ENCODE data around the gene PPFIBP1. TPM values are rescaled to one million over a fixed set of nuclear protein-coding genes. Genes with fewer than 3 reads are reported as not detected.
A peak's percentile ranks its signal among the peaks of the same experiment; 100 is the strongest.

The PPFIBP1 gene
- total RNA-seq, 4 donors from 2014 or later = 15.3 to 52.9 (median 39.8) TPM

GRCh38 chr12:27696864-27697564 lies 173.0 kb downstream of the PPFIBP1 start:
- peaks cover 0 to 24% (median 4%) of the 10 kb centered on the region in 4 donors for H3K4me1 ChIP-seq
- intact Hi-C loops (cut with DNase I; ENCODE audit: low total_unique reads) = no loop called here
- H3K27me3 ChIP-seq = no peaks in the 10 kb centered on the region
- DNase-seq = no peak
- peaks cover 0 to 21% (median 0%) of the 10 kb centered on the region in 4 donors for H3K36me3 ChIP-seq
- TF ChIP-seq, protein P1, sequence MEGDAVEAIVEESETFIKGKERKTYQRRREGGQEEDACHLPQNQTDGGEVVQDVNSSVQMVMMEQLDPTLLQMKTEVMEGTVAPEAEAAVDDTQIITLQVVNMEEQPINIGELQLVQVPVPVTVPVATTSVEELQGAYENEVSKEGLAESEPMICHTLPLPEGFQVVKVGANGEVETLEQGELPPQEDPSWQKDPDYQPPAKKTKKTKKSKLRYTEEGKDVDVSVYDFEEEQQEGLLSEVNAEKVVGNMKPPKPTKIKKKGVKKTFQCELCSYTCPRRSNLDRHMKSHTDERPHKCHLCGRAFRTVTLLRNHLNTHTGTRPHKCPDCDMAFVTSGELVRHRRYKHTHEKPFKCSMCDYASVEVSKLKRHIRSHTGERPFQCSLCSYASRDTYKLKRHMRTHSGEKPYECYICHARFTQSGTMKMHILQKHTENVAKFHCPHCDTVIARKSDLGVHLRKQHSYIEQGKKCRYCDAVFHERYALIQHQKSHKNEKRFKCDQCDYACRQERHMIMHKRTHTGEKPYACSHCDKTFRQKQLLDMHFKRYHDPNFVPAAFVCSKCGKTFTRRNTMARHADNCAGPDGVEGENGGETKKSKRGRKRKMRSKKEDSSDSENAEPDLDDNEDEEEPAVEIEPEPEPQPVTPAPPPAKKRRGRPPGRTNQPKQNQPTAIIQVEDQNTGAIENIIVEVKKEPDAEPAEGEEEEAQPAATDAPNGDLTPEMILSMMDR (IDR thresholded peaks at IDR 0.05) = no peak
- TF ChIP-seq POLR2AphosphoS5 (IDR thresholded peaks at IDR 0.05) (no peak), EP300 (IDR thresholded peaks at IDR 0.05; ENCODE audit: low read depth) (no peak), POLR2A (IDR thresholded peaks at IDR 0.05) (no peak)
- peak overlapping the region in 3 of 4 donors; percentile 18 to 41 (median 21) for H3K4me3 ChIP-seq
- in situ Hi-C loops (cut with MboI; ENCODE audit: low pct_ligation_motif_present in 1 of 4, low pct_unique_long_range_greater_than_20kb in 1 of 4, low sequenced_read_pairs in 3 of 4) = no loop called here
- H3K9me3 ChIP-seq = no peaks in the 10 kb centered on the region
- WGBS, 2 donors (ENCODE audit: low coverage in 1 of 2) = 49 to 52% methylated on average over 2 to 3 of the region's 3 CpGs
- peak overlapping the region; percentile 46 to 71 (median 65) for H3K27ac ChIP-seq

DNA sequence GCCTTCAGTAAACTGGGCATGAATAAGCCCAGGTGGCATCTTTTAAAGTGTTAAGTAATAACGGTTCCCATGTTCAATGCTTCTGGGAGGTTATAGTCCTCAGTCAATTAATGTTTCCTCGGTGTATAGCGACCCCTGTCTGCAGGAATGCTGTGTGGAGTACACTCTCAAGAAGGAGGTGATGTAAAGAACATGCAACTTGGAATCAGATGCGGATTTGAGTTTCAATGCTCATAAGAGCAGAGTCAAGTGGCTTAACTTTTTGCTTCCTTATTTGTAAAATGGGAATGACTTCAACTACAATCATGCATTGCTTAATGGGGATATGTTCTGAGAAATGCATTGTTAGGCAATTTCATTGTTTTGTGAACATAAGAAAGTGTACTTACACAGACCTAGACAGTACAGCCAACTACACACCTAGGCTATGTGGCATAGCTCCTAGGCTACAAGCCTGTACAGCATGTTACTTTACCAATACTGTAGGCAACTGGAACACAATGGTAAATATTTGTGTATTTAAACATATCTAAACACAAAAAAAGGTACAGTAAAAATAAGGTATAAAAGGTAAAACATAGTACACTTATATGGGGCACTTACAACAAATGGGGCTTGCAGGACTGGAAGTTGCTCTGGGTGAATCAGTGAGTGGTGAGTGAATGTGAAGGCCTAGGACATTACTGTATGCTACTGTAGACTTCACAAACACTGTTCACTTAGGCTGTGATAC lies 179.9 kb downstream of the PPFIBP1 start:
- Histone ChIP-seq H3K27me3 (no peaks in the 10 kb centered on the region), H3K4me1 (no peaks in the 10 kb centered on the region), H3K27ac (no peak overlapping the region), H3K36me3 (no peaks in the 10 kb centered on the region), H3K9me3 (no peaks in the 10 kb centered on the region), H3K4me3 (no peak overlapping the region)
- DNase-seq = peak; percentile 85
- no peak for TF ChIP-seq POLR2A (IDR thresholded peaks at IDR 0.05)
- TF ChIP-seq, protein P1 (IDR thresholded peaks at IDR 0.05) = peak; percentile 80 to 87 (median 84)
- no peak for TF ChIP-seq POLR2AphosphoS5 (IDR thresholded peaks at IDR 0.05)
- WGBS, 2 donors (ENCODE audit: low coverage in 1 of 2) = 0% methylated on average over 1 to 4 of the region's 4 CpGs
- in situ Hi-C loops (cut with MboI; ENCODE audit: low pct_ligation_motif_present in 1 of 4, low pct_unique_long_range_greater_than_20kb in 1 of 4, low sequenced_read_pairs in 3 of 4) (no loop called here), intact Hi-C loops (cut with DNase I; ENCODE audit: low total_unique reads) (no loop called here)

- intact Hi-C loops (cut with DNase I; ENCODE audit: low total_unique reads) (no loop called here), in situ Hi-C loops (cut with MboI; ENCODE audit: low pct_ligation_motif_present in 1 of 4, low pct_unique_long_range_greater_than_20kb in 1 of 4, low sequenced_read_pairs in 3 of 4) (no loop called here)
- H3K9me3 ChIP-seq = no peaks in the 10 kb centered on the region
- peaks cover 0 to 7% (median 5%) of the 10 kb centered on the region in 4 donors for H3K4me1 ChIP-seq
- no peak for DNase-seq
- no peak overlapping the region for H3K4me3 ChIP-seq
- no peak for TF ChIP-seq EP300 (IDR thresholded peaks at IDR 0.05; ENCODE audit: low read depth)
- TF ChIP-seq POLR2A (IDR thresholded peaks at IDR 0.05) = no peak
- TF ChIP-seq POLR2AphosphoS5 (IDR thresholded peaks at IDR 0.05) = no peak
- TF ChIP-seq, protein P1 (IDR thresholded peaks at IDR 0.05) = no peak
- H3K27ac ChIP-seq = no peak overlapping the region
- H3K27me3 ChIP-seq = no peaks in the 10 kb centered on the region
- no peaks in the 10 kb centered on the region for H3K36me3 ChIP-seq
- WGBS, 2 donors (ENCODE audit: low coverage in 1 of 2) = 80 to 93% methylated on average over 1 to 8 of the region's 8 CpGs
Observed at GRCh38 chr12:27705263-27705662, 181.3 kb downstream of the PPFIBP1 start.

GRCh38 chr12:27707216-27707615 lies 183.2 kb downstream of the PPFIBP1 start:
- Histone ChIP-seq H3K4me1 (peaks cover 9 to 15% (median 13%) of the 10 kb centered on the region in 4 donors), H3K27ac (no peak overlapping the region), H3K36me3 (no peaks in the 10 kb centered on the region), H3K9me3 (no peaks in the 10 kb centered on the region), H3K27me3 (no peaks in the 10 kb centered on the region), H3K4me3 (no peak overlapping the region)
- no peak for DNase-seq
- TF ChIP-seq EP300 (IDR thresholded peaks at IDR 0.05; ENCODE audit: low read depth) (no peak), POLR2A (IDR thresholded peaks at IDR 0.05) (no peak), POLR2AphosphoS5 (IDR thresholded peaks at IDR 0.05) (no peak)
- TF ChIP-seq, protein P1 (IDR thresholded peaks at IDR 0.05) = no peak
- intact Hi-C loops (cut with DNase I; ENCODE audit: low total_unique reads) (no loop called here), in situ Hi-C loops (cut with MboI; ENCODE audit: low pct_ligation_motif_present in 1 of 4, low pct_unique_long_range_greater_than_20kb in 1 of 4, low sequenced_read_pairs in 3 of 4) (no loop called here)
- WGBS, 2 donors (ENCODE audit: low coverage in 1 of 2) = 91 to 92% methylated on average over 2 of the region's 2 CpGs
